ENCODE data around the gene EXO1. TPM values are rescaled to one million over a fixed set of nuclear protein-coding genes. Genes with fewer than 3 reads are reported as not detected.
A peak's percentile ranks its signal among the peaks of the same experiment; 100 is the strongest.

Gene EXO1
- total and polyA plus RNA-seq, 9 of the 15 experiments (the other 6 are each of a cell fraction or from before 2014, with no cell fraction given), result 36.0 to 125 (median 83.9) TPM

DNA sequence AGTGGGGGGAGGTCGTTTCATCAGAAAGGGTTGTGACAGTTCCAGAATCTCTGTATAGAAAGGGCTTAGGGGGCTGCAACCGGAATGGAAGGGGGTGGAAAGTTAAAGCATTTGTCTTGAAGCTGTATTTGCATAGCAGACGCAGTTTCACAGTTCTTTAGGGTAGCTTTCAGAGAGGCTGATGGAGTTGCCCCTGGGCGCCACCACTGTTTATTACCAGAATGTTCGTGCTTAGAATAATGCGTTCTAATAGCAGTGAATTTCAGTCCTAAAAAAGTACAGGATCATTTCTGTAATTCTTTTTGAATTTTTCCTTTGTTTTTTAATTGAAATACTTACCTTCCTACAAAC lies 1.3 kb downstream of the EXO1 start:
- Histone ChIP-seq H3K36me3 (ENCODE audit: control insufficient read depth, insufficient read depth, low read length) (peaks cover 53% of the 10 kb centered on the region), H3K9me3 (replicated peaks; ENCODE audit: control insufficient read depth, insufficient read depth, low read depth, low read length) (no peaks in the 10 kb centered on the region), H3K4me3 (peak overlapping the region; percentile 66), H3K27ac (ENCODE audit: extremely low read depth, low read depth, low read length) (peak overlapping the region; percentile 87), H3K4me2 (ENCODE audit: insufficient read depth, low read length) (peak overlapping the region; percentile 94), H3K27me3 (ENCODE audit: control insufficient read depth in 2 of 2, insufficient read depth in 2 of 2, low read length in 2 of 2) (no peaks in the 10 kb centered on the region), H3K9me1 (ENCODE audit: control insufficient read depth, insufficient read depth, low read length) (no peaks in the 10 kb centered on the region), H2AFZ (ENCODE audit: low read depth, low read length) (no peak overlapping the region), H3K4me1 (replicated peaks in 1 of 2; ENCODE audit: control insufficient read depth in 2 of 2, insufficient read depth in 2 of 2, low read length in 2 of 2) (peaks cover 8 to 18% of the 10 kb centered on the region in 2 experiments; a peak in 3 of 5 replicates), H4K20me1 (replicated peaks; ENCODE audit: control insufficient read depth, insufficient read depth, low read length) (peaks cover 5% of the 10 kb centered on the region; the same call in 1 of the 2 replicates), H3K9ac (ENCODE audit: insufficient read depth in 1 of 2, low read depth in 2 of 2, low read length in 2 of 2) (peak overlapping the region; percentile 96 to 100; a peak in 3 of 4 replicates), H3K79me2 (ENCODE audit: control insufficient read depth, insufficient read depth, low read length) (peaks cover 53% of the 10 kb centered on the region)
- no peak for ATAC-seq
- FAIRE-seq, result no peak
- ChIA-PET CTCF (ENCODE audit: low intra/inter-chr PET ratio) (no interaction called here), POLR2A (interaction anchor here (1.0 to 2.1 kb wide), 4 partner anchors 8 to 68 kb away, joined by 3 to 6 read pairs (median 4); no protein-coding TSS in a partner anchor)
- in situ Hi-C loops (cut with MboI), result no loop called here
- intact Hi-C loops (cut with micrococcal nuclease), result loop anchor here (5.0 kb wide), 1 partner anchor 332 kb away; the partner anchor contains the start of gene FH
- DNase-seq (ENCODE audit: extremely low read depth in 1 of 4, low spot score in 3 of 4), result no peak
- BruUV-seq (replicated peaks), result no TSS peak
- TF ChIP-seq, protein P1, sequence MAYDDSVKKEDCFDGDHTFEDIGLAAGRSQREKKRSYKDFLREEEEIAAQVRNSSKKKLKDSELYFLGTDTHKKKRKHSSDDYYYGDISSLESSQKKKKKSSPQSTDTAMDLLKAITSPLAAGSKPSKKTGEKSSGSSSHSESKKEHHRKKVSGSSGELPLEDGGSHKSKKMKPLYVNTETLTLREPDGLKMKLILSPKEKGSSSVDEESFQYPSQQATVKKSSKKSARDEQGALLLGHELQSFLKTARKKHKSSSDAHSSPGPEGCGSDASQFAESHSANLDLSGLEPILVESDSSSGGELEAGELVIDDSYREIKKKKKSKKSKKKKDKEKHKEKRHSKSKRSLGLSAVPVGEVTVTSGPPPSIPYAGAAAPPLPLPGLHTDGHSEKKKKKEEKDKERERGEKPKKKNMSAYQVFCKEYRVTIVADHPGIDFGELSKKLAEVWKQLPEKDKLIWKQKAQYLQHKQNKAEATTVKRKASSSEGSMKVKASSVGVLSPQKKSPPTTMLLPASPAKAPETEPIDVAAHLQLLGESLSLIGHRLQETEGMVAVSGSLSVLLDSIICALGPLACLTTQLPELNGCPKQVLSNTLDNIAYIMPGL (CRISPR knock-in tag; IDR thresholded peaks at IDR 0.05), result no peak
- TF ChIP-seq ZBTB7A (IDR thresholded peaks at IDR 0.05; ENCODE audit: borderline replicate concordance, control insufficient read depth, low read depth, low read length), result no peak
- TF ChIP-seq, protein P2, sequence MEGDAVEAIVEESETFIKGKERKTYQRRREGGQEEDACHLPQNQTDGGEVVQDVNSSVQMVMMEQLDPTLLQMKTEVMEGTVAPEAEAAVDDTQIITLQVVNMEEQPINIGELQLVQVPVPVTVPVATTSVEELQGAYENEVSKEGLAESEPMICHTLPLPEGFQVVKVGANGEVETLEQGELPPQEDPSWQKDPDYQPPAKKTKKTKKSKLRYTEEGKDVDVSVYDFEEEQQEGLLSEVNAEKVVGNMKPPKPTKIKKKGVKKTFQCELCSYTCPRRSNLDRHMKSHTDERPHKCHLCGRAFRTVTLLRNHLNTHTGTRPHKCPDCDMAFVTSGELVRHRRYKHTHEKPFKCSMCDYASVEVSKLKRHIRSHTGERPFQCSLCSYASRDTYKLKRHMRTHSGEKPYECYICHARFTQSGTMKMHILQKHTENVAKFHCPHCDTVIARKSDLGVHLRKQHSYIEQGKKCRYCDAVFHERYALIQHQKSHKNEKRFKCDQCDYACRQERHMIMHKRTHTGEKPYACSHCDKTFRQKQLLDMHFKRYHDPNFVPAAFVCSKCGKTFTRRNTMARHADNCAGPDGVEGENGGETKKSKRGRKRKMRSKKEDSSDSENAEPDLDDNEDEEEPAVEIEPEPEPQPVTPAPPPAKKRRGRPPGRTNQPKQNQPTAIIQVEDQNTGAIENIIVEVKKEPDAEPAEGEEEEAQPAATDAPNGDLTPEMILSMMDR (IDR thresholded peaks at IDR 0.05 in 2 of 3, conservative IDR thresholded peaks at IDR 0.05 in 1 of 3; ENCODE audit: insufficient read depth in 2 of 3, low read depth in 1 of 3, low read length in 3 of 3), result peak in 1 of 3 experiments; percentile 6; a peak in 2 of 6 replicates
- WGBS (ENCODE audit: insufficient coverage, low coverage, missing lambda C conversion rate), result 30% methylated on average over 6 of the region's 6 CpGs
